OCI-LY1 (cell line): ENCODE results near the gene CRYAB.

Source experiments
- EZH2 ChIP-seq: fragments of 200-600 bp; sonication (generic), shearing (Covaris generic); IDR thresholded peaks from 2 replicates; pipeline ENCODE4 v1.8.0; 2017; ENCODE audit warnings: borderline replicate concordance, mixed run types, mild to moderate bottlenecking, antibody characterized with exemption, low read length, moderate library complexity, mixed read lengths
- TF ChIP-seq, protein P1 (sequence below): fragments of 200-600 bp; sonication (generic), shearing (Covaris generic); IDR thresholded peaks from 2 replicates; pipeline ENCODE4 v1.5.1; 2017; ENCODE audit warnings: mild to moderate bottlenecking, antibody characterized with exemption, low read length, moderate library complexity, mixed read lengths

GRCh38 chr11:111886032-111886431, 25.5 kb downstream of the CRYAB start:
- TF ChIP-seq, protein P1, sequence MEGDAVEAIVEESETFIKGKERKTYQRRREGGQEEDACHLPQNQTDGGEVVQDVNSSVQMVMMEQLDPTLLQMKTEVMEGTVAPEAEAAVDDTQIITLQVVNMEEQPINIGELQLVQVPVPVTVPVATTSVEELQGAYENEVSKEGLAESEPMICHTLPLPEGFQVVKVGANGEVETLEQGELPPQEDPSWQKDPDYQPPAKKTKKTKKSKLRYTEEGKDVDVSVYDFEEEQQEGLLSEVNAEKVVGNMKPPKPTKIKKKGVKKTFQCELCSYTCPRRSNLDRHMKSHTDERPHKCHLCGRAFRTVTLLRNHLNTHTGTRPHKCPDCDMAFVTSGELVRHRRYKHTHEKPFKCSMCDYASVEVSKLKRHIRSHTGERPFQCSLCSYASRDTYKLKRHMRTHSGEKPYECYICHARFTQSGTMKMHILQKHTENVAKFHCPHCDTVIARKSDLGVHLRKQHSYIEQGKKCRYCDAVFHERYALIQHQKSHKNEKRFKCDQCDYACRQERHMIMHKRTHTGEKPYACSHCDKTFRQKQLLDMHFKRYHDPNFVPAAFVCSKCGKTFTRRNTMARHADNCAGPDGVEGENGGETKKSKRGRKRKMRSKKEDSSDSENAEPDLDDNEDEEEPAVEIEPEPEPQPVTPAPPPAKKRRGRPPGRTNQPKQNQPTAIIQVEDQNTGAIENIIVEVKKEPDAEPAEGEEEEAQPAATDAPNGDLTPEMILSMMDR = no peak
- TF ChIP-seq EZH2 = no peak
